ENCODE data around the gene FYCO1. TPM values are rescaled to one million over a fixed set of nuclear protein-coding genes. Genes with fewer than 3 reads are reported as not detected.

The FYCO1 gene
- total RNA-seq, 2 experiments from 2014 or later, result 9.4 to 15.2 TPM

DNA sequence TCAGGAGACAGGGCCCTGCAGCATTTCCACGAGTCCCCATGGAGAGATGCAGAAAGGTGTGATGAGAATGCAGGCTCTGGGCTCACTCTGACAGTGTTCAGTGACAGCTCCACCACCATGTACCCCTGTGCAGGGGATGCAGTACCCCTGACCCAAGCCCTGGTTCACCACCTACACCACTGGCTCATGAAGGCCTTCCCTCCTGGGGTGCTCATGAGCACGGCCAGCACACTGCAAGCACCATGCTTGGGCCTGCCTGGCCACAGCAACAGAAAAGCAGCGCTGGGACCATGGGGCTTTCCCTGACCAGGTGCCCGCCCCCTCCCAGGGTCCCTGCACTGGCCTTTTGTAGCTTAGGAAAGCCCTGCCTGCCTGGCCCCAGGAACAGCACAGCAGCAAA lies 46.2 kb downstream of the FYCO1 start:
- Histone ChIP-seq H3K27ac (ENCODE audit: low read depth, low read length, poor library complexity, severe bottlenecking) (no peak overlapping the region), H3K4me1 (ENCODE audit: insufficient read depth, low read length, poor library complexity, severe bottlenecking) (no peaks in the 10 kb centered on the region), H3K4me3 (ENCODE audit: low read depth, low read length, poor library complexity, severe bottlenecking) (no peak overlapping the region), H3K4me2 (ENCODE audit: low read length) (no peak overlapping the region), H3K36me3 (ENCODE audit: insufficient read depth, low read length) (peaks cover 85% of the 10 kb centered on the region), H3K9me2 (ENCODE audit: insufficient read depth, low read length) (no peaks in the 10 kb centered on the region), H4K20me1 (ENCODE audit: insufficient read depth, low read length) (no peaks in the 10 kb centered on the region), H3K79me2 (ENCODE audit: insufficient read depth, low read depth, low read length) (no peaks in the 10 kb centered on the region), H3K9me3 (ENCODE audit: low read length) (no peaks in the 10 kb centered on the region), H2AFZ (ENCODE audit: low read length) (no peak overlapping the region)
- DNase-seq (ENCODE audit: low spot score), result no peak
- POLR2A ChIA-PET, result no interaction called here
- CTCF ChIA-PET (ENCODE audit: unreplicated experiment), result no interaction called here
- no TSS peak for BruUV-seq (replicated peaks)
- intact Hi-C loops (cut with micrococcal nuclease; ENCODE audit: unreplicated experiment), result no loop called here
- TF ChIP-seq, protein P1, sequence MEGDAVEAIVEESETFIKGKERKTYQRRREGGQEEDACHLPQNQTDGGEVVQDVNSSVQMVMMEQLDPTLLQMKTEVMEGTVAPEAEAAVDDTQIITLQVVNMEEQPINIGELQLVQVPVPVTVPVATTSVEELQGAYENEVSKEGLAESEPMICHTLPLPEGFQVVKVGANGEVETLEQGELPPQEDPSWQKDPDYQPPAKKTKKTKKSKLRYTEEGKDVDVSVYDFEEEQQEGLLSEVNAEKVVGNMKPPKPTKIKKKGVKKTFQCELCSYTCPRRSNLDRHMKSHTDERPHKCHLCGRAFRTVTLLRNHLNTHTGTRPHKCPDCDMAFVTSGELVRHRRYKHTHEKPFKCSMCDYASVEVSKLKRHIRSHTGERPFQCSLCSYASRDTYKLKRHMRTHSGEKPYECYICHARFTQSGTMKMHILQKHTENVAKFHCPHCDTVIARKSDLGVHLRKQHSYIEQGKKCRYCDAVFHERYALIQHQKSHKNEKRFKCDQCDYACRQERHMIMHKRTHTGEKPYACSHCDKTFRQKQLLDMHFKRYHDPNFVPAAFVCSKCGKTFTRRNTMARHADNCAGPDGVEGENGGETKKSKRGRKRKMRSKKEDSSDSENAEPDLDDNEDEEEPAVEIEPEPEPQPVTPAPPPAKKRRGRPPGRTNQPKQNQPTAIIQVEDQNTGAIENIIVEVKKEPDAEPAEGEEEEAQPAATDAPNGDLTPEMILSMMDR (conservative IDR thresholded peaks at IDR 0.05; ENCODE audit: low read length), result no peak
- no peak for TF ChIP-seq EZH2phosphoT487 (IDR thresholded peaks at IDR 0.05; ENCODE audit: borderline replicate concordance, low read depth, low read length)

DNA sequence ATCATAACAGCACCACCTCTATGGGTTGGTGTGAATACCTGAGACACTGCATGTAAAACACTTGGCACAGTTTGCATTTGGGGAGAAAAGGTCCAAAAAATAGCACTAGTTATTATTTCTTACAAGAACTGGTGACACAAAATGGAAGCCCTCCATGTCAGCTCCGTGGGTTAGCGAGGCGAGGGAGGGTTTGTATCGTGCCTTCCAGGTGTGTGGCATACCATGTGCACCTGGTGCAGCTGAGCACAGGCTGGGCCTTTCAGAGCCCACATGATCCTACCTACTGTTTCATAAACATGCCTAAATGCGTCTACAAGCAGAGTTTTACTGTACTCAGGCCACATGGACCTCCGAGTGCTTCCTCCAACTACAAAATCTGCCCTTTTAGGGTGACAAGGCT lies 46.7 kb downstream of the FYCO1 start:
- H3K36me3 ChIP-seq (ENCODE audit: insufficient read depth, low read length), result peaks cover 80% of the 10 kb centered on the region
- DNase-seq (ENCODE audit: low spot score), result no peak
- no peak overlapping the region for H3K27ac ChIP-seq (ENCODE audit: low read depth, low read length, poor library complexity, severe bottlenecking)
- CTCF ChIA-PET (ENCODE audit: unreplicated experiment), result no interaction called here
- H3K79me2 ChIP-seq (ENCODE audit: insufficient read depth, low read depth, low read length), result no peaks in the 10 kb centered on the region
- TF ChIP-seq, protein P1 (conservative IDR thresholded peaks at IDR 0.05; ENCODE audit: low read length), result no peak
- no peak for TF ChIP-seq EZH2phosphoT487 (IDR thresholded peaks at IDR 0.05; ENCODE audit: borderline replicate concordance, low read depth, low read length)
- H3K9me3 ChIP-seq (ENCODE audit: low read length), result no peaks in the 10 kb centered on the region
- no peak overlapping the region for H2AFZ ChIP-seq (ENCODE audit: low read length)
- POLR2A ChIA-PET, result no interaction called here
- H3K4me3 ChIP-seq (ENCODE audit: low read depth, low read length, poor library complexity, severe bottlenecking), result no peak overlapping the region
- H3K4me1 ChIP-seq (ENCODE audit: insufficient read depth, low read length, poor library complexity, severe bottlenecking), result no peaks in the 10 kb centered on the region
- H3K9me2 ChIP-seq (ENCODE audit: insufficient read depth, low read length), result no peaks in the 10 kb centered on the region
- BruUV-seq (replicated peaks), result no TSS peak
- H4K20me1 ChIP-seq (ENCODE audit: insufficient read depth, low read length), result no peaks in the 10 kb centered on the region
- intact Hi-C loops (cut with micrococcal nuclease; ENCODE audit: unreplicated experiment), result no loop called here
- H3K4me2 ChIP-seq (ENCODE audit: low read length), result no peak overlapping the region

DNA sequence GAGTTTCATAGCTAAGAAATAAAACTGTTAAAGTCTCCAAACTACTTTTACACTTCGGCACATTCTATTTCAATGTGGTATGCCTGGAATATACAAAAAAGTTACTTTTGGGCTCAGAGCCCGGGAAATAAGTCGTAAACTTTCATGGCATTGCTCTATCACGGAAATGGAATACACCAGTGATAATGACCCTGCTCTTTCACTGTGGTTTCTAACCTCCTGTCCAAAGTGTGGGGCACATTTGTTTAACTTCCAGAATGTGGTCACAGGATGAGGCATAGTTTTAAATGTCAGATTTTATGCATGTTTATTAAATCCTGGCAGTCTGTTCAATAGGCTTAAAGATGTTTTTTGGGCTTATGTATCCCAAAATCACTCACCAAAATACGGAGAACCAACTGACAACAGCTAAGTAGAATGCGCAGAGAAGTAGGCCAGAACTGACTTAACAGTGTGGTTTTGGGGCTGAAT lies 47.3 kb downstream of the FYCO1 start:
- POLR2A ChIA-PET, result no interaction called here
- no peaks in the 10 kb centered on the region for H3K4me1 ChIP-seq (ENCODE audit: insufficient read depth, low read length, poor library complexity, severe bottlenecking)
- no peak for DNase-seq (ENCODE audit: low spot score)
- no peak overlapping the region for H3K27ac ChIP-seq (ENCODE audit: low read depth, low read length, poor library complexity, severe bottlenecking)
- H3K4me3 ChIP-seq (ENCODE audit: low read depth, low read length, poor library complexity, severe bottlenecking), result no peak overlapping the region
- H3K79me2 ChIP-seq (ENCODE audit: insufficient read depth, low read depth, low read length), result no peaks in the 10 kb centered on the region
- no peaks in the 10 kb centered on the region for H3K9me3 ChIP-seq (ENCODE audit: low read length)
- intact Hi-C loops (cut with micrococcal nuclease; ENCODE audit: unreplicated experiment), result no loop called here
- CTCF ChIA-PET (ENCODE audit: unreplicated experiment), result no interaction called here
- peaks cover 75% of the 10 kb centered on the region for H3K36me3 ChIP-seq (ENCODE audit: insufficient read depth, low read length)
- no peaks in the 10 kb centered on the region for H3K9me2 ChIP-seq (ENCODE audit: insufficient read depth, low read length)
- no peak overlapping the region for H3K4me2 ChIP-seq (ENCODE audit: low read length)
- TF ChIP-seq, protein P1 (conservative IDR thresholded peaks at IDR 0.05; ENCODE audit: low read length), result no peak
- TF ChIP-seq EZH2phosphoT487 (IDR thresholded peaks at IDR 0.05; ENCODE audit: borderline replicate concordance, low read depth, low read length), result no peak
- H4K20me1 ChIP-seq (ENCODE audit: insufficient read depth, low read length), result no peaks in the 10 kb centered on the region
- no TSS peak for BruUV-seq (replicated peaks)
- no peak overlapping the region for H2AFZ ChIP-seq (ENCODE audit: low read length)

Data from OCI-LY7 (cell line).